ENCODE data around the gene MRM1. TPM values are rescaled to one million over a fixed set of nuclear protein-coding genes. Genes with fewer than 3 reads are reported as not detected.
"Not testable (repeated sequence)": the region's sequence is repeated elsewhere in the genome, so short reads cannot be mapped to it uniquely, and the experiment has no call there.

Gene MRM1
- total RNA-seq, 1 donor from 2014 or later, result 13.7 TPM

DNA sequence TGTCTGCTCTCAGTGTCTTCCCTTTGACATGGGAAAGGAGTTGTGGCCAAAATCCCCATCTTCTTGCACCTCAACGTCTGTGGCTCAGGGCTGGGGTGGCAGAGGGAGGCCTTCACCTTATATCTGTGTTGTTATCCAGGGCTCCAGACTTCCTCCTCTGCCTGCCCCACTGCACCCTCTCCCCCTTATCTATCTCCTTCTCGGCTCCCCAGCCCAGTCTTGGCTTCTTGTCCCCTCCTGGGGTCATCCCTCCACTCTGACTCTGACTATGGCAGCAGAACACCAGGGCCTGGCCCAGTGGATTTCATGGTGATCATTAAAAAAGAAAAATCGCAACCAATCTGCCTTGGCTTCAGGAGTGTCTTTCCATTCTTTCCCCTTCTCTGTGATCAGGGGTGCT, 918 bp upstream of the MRM1 start:
- no peak for DNase-seq (ENCODE audit: low read depth)
- H3K4me3 ChIP-seq (ENCODE audit: low read depth, low read length), result peak overlapping the region; percentile 95
- TF ChIP-seq, protein P1, sequence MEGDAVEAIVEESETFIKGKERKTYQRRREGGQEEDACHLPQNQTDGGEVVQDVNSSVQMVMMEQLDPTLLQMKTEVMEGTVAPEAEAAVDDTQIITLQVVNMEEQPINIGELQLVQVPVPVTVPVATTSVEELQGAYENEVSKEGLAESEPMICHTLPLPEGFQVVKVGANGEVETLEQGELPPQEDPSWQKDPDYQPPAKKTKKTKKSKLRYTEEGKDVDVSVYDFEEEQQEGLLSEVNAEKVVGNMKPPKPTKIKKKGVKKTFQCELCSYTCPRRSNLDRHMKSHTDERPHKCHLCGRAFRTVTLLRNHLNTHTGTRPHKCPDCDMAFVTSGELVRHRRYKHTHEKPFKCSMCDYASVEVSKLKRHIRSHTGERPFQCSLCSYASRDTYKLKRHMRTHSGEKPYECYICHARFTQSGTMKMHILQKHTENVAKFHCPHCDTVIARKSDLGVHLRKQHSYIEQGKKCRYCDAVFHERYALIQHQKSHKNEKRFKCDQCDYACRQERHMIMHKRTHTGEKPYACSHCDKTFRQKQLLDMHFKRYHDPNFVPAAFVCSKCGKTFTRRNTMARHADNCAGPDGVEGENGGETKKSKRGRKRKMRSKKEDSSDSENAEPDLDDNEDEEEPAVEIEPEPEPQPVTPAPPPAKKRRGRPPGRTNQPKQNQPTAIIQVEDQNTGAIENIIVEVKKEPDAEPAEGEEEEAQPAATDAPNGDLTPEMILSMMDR (conservative IDR thresholded peaks at IDR 0.05; ENCODE audit: low read depth, low read length), result no peak

DNA sequence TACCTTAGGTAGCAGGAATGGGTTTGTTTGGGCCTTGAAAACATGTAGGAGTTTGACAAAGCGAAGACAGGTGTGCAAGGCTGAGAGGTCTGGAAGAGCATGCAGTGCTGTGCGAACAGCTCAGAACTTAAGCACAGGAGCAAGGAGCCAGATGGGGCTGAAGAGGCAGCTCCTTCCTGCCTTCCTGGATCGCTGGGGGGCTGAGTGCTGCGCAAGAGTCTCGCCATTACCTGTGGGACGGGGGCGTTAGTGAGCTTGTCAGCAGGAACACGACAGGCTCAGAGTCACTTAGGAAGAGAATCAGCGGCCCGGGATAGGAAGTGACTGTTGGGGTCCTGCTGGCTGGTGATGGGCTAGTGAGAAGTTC, 464 bp upstream of the MRM1 start:
- no peak for DNase-seq (ENCODE audit: low read depth)
- TF ChIP-seq, protein P1 (conservative IDR thresholded peaks at IDR 0.05; ENCODE audit: low read depth, low read length), result no peak
- peak overlapping the region; percentile 95 for H3K4me3 ChIP-seq (ENCODE audit: low read depth, low read length)

DNA sequence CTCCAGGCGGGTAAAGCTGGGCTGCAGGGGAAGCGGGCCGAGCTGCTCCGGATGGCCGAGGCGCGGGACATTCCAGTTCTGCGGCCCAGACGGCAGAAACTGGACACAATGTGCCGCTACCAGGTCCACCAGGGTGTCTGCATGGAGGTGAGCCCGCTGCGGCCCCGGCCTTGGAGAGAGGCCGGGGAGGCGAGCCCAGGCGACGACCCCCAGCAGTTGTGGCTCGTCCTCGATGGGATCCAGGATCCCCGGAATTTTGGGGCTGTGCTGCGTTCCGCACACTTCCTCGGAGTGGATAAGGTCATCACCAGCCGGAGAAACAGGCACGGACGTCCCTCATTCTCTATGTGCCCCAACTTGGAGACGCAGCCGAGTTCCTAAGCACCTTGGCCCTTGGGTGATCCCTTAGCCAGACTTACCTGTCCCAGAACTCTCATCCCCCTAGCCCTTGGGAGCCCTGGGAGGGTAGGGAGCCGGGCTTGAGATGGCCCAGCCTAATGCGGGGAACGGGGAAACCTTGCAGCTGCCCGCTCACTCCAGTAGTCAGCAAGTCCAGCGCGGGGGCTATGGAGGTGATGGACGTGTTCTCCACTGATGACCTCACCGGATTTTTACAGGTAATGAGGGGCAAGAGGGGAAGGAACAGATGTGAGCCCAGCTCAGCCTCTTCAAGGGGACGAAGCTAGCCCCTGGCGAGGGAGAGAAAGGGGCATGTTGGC, 806 bp downstream of the MRM1 start:
- H3K4me3 ChIP-seq (ENCODE audit: low read depth, low read length), result peak overlapping the region; percentile 95
- TF ChIP-seq, protein P1 (conservative IDR thresholded peaks at IDR 0.05; ENCODE audit: low read depth, low read length), result no peak
- DNase-seq (ENCODE audit: low read depth), result no peak

DNA sequence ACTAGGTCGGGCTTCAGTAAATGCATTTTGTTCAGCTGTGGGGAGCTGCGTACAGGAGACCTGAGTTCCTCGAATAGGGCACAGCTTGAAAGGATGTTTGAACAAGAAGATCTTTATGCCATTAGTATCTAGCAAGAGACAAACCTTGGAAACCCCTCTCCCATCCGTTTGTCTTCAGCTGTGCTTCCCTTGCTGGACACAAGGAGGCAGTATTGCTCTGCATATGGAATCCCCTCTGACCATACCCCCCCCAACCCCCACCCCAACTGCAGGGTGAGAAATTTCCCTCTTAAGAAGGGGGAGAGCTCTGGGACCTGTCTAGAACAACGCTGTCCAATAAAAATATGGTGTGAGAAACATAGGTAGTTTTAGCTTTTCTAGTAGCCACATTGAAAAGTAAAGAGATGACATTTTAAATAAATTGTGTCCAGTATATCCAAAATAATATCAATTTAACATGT, 1.6 kb downstream of the MRM1 start:
- DNase-seq (ENCODE audit: low read depth), result no peak
- H3K4me3 ChIP-seq (ENCODE audit: low read depth, low read length), result peak overlapping the region; percentile 95
- TF ChIP-seq, protein P1 (conservative IDR thresholded peaks at IDR 0.05; ENCODE audit: low read depth, low read length), result peak; percentile 80

DNA sequence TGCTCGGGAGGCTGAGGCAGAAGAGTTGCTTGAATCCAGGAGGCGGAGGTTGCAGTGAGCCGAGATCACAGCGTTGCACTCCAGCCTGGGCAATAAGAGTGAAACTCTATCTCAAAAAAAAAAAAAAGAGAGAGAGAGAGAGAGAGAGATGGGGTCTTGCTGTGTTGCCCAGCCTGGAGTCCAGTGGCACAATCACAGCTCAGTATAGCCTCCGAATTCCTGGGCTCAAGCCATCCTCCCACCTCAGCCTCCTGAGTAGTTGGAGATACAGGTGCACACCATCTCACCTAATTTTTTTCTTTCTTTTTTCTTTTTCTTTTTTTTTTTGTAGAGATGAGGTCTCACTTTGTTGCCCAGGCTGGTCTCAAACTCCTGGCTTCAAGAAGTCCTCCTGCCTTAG, 3.6 kb downstream of the MRM1 start:
- not testable (repeated sequence) for H3K4me3 ChIP-seq (ENCODE audit: low read depth, low read length); DNase-seq (ENCODE audit: low read depth)

DNA sequence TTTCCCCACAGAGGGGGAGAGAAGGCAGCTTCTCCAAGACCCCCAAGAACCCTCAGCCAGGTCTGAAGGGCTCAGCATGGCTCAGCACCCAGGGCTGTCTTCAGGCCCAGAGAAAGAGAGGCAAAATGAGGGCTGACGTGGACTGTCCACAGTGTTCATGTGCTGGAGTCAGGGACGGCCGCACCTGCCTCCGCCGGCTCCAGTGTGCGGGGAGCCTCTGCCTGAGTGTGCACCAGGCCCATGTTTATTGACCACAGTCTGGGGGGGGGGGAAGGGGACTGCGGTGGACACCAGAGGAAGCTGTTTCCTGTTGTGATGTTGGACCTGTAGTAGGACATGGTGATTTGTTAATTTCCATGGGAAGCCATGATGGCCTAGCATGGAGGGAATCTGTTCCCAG, 6.9 kb downstream of the MRM1 start:
- DNase-seq (ENCODE audit: low read depth), result no peak
- no peak overlapping the region for H3K4me3 ChIP-seq (ENCODE audit: low read depth, low read length)
- TF ChIP-seq, protein P1 (conservative IDR thresholded peaks at IDR 0.05; ENCODE audit: low read depth, low read length), result no peak

DNA sequence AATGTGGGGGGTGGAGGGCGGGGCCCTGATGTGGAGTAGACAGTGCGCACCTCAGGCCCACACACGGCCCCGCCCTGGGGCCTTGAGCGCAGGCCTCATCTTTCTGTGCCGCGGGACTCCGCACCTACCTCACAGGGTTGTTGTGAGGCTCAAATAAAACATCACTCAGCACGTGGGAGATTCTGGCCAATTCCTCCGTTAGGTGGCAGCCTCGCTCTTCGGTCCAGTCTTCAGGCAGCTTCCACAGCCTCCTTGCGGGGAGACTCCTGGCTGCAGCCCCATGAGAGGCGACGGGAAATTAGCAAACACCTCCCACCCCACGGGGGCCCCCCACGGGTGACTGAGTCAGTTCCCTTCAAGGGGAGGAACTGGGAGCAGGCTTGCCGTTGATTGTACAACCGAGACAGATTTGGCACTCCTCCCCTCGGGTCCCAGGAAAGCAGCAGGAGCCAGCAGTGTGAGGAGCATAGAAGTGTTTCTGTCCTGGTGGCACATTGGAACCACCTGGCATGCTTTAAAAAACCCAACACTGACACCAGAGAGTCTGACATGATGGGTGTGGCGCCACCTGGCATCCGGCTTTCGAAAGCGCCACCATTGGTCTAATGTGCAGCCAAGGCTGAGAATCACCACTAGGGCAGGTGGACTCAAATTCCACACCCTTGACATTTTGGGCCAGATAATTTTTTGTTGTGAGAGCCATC, 7.6 kb downstream of the MRM1 start:
- no peak overlapping the region for H3K4me3 ChIP-seq (ENCODE audit: low read depth, low read length)
- TF ChIP-seq, protein P1 (conservative IDR thresholded peaks at IDR 0.05; ENCODE audit: low read depth, low read length), result peak; percentile 42
- DNase-seq (ENCODE audit: low read depth), result no peak
